Jurkat, Clone E6-1 (cell line): ENCODE results near the gene PHKB.
"Not testable (repeated sequence)": the region's sequence is repeated elsewhere in the genome, so short reads cannot be mapped to it uniquely, and the experiment has no call there.

Source experiments
- DNase-seq: peaks from one replicate; pipeline ENCODE4 v3.0.0-alpha.2; 2011; ENCODE audit warnings: low read depth, low spot score
- H3K4me3 ChIP-seq: 2 replicates; pipeline ENCODE4 v1.5.1; 2011; ENCODE audit warnings: mild to moderate bottlenecking, low read length, control low read depth, moderate library complexity

Gene PHKB

DNA sequence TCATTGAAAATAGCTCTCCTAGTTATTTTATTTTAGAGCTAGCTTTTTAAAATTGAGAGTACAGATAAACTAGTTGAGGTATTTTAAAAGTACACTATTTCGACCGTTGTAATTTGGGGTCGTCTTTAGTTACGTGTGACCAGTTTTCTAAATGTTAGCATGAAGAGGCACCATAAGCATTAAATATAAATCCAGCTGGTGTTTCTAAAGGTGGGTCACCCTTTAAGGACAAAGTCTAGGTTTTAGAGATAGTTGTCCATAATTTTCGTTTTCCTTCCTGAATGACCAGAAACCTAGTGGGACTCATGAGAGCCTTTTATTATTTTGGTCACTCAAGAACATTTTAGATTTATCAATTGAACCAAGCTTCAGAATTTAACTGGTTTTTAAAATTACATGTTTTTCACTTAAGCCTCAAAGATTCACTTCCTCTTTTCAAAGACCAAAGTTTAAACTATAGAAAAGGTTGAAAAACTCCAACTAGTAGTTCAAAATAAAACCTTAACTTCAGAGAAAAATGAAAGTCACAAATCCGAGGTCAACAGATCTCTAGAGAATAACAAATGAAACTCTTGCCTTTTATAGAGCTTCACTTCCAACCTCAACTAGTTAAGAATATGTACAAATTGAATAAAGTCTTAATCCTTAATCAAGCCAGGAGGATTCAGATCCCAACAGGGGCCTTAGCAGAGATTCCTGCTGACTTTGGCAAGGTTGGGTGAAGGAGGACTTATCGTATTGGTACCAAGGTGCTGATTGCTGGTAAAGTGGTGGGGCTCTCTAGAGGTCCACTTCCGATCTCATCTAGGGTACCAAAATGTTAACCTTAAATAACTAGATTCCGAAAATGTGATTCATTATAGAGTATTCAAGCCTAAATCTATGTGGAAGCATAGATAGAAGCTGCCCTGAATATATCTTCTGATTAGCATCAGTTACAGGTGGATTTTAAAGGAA is 32.5 kb downstream of the PHKB start:
- no peak overlapping the region for H3K4me3 ChIP-seq
- no peak for DNase-seq

DNA sequence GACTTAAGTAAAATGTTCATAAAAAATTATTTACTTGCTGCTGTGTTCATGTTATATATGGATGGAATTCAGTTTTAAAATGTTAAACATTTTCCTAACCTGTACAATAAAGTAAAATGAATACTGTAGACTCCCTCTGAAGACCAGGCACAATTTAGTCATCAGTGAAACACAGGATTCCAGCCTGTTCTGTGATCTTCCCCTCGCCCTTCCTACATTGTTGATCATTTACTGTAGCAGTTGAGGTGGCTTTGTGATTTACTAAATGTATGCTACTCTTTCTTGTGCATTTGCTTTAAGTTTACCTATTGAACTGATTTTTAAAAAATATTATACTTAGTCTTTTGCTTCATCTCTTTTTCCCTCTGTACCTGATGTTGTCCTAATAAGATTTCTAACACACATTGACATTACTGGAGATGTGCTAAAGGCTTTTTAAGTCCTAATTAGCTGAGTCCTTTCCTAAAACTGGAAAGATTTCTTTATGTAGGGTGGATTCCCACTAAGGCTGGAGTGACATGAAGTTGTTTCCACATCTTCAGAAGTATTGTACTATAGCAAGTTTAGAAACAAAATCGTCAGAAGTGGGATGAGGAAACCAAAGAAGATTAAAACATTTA is 38.1 kb downstream of the PHKB start:
- no peak overlapping the region for H3K4me3 ChIP-seq
- DNase-seq: no peak

- H3K4me3 ChIP-seq: no peak overlapping the region
Measured at GRCh38 chr16:47499700-47500264, 38.7 kb downstream of the PHKB start.

DNA sequence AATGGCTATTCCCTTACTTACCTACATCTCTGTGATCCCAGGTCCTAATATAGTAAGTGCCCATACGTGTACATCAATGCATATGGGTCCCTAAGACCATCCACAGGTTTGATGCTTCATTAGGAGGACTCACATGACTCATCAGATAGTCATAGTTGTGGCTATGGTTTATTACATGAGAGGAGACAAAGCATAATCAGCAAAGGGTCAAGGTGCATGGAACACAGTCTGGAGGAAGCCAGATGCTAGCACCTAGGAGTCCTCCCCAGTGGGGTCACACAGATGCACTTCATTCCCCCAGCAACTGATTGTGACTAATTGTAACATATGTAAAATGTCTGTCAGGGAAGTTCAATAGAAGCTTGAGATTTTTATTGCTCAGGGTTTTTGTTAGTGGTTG is 42.8 kb downstream of the PHKB start:
- DNase-seq: no peak
- H3K4me3 ChIP-seq: no peak overlapping the region

More at GRCh38 chr16:47499700-47500264, 38.7 kb downstream of the PHKB start:
- DNase-seq: no peak

- no peak for DNase-seq
- H3K4me3 ChIP-seq: no peak overlapping the region
Measured at GRCh38 chr16:47504599-47504998, 43.5 kb downstream of the PHKB start.

GRCh38 chr16:47506800-47507199 is 45.7 kb downstream of the PHKB start:
- H3K4me3 ChIP-seq: no peak overlapping the region
- DNase-seq: no peak

DNA sequence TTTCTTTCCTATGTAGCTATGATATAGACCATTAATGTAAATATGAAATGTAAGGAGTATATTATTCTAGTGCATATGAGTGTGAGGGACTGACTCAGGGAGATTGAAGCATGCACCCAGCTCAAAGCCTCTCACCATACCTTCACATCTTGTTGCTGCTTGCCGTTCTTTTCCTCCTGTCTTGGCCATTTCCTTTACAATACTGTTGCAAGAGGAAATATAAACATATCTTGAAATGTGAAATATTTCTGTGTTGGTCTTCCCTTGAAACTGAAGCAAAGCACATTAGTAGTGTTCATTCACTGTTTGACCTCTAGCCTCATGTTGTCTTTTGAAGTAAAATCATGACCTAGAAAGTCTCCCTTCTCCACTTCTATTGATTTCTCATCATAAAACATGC is 46.6 kb downstream of the PHKB start:
- H3K4me3 ChIP-seq: no peak overlapping the region
- no peak for DNase-seq

- DNase-seq: no peak
- H3K4me3 ChIP-seq: no peak overlapping the region
Measured at GRCh38 chr16:47511882-47512281, 50.8 kb downstream of the PHKB start.

DNA sequence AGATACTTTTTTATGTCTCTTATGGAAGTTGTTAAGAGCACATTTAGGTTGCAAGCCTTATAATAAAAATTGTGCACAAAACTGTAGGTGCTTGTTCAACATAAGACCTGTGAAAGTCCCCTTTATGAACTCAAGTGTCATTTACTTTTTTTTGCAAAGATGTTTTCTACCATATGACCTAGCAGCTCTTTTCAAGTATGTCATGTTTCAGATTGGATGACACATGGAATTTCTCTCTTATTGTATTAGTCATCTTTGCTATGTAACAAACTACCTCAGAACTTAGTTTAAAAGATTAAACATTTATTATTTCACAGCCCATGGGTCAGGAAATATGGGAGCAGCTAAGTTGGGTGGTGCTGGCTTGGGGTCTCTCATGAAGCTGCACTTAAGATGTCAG is 57.9 kb downstream of the PHKB start:
- H3K4me3 ChIP-seq: no peak overlapping the region
- DNase-seq: no peak

GRCh38 chr16:47519546-47519945 is 58.4 kb downstream of the PHKB start:
- no peak overlapping the region for H3K4me3 ChIP-seq
- DNase-seq: no peak

- no peak overlapping the region for H3K4me3 ChIP-seq
- DNase-seq: no peak
Measured at GRCh38 chr16:47519996-47520679, 59.0 kb downstream of the PHKB start.

- no peak overlapping the region for H3K4me3 ChIP-seq
- DNase-seq: peak; percentile 23
Measured at GRCh38 chr16:47523342-47524006, 62.3 kb downstream of the PHKB start.

DNA sequence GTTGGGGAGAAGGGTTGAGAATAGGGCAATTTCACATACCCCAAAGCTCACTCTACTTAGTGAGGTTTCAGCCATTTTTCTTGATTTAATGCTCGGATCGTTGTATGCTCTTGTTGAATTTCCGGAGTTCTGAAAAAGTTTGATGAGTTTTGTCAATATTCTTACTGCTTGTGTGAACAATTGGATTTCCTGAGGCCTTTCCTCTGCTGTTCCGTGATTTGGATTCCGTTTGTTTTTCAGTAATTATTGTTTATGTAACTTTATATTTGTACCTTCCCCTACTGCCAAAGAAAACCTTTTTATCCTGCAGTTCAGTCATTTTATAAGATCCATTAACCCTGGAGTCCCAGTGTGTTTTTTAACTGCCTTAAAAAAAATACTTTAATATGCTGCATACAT is 62.9 kb downstream of the PHKB start:
- H3K4me3 ChIP-seq: no peak overlapping the region
- DNase-seq: no peak

DNA sequence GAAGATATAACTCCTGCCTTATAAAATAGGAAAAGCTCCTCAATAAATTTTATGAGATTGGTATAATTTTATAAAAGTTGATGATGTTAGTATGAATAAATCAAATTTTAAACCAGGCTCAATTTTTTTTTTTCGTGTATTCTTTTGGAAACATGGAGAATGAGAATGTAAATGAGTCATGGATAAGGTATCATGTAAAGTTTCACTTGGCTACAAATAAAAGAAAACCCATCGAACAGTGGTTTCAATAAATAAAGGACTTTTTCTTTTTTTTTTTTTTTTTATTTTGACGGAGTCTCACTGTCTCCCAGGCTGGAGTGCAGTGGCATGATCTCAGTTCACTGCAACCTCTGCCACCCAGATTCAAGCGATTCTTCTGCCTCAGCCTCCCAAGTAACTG is 67.3 kb downstream of the PHKB start:
- DNase-seq: no peak

DNA sequence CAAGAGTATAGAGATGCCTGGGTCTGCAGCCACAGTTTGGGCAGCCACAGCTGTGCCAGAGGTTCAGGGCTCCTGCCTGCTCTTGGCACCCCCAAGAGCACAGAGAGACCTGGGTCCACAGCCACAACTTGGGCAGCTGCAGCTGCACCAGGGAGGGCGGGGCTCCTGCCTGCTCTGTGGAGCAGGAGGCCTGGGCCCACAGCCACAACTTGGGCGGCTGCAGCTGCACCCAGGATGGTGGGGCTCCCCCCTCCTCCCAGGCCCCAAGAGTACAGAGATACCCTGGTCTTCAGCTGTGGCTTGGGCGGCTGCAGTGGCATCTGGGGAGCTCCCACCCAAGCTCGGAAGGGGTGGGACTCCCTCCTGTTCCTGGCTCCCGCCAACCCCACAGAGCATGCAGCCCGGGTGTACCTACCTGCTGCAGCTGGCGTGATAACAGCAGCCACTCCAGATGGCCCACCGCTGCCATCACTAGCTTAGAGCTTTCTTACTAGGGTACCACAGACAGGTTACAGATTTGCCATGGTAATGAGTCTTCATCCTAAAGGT is 72.7 kb downstream of the PHKB start:
- peak; percentile 37 for DNase-seq
- no peak overlapping the region for H3K4me3 ChIP-seq

More for the DNA sequence above, 67.3 kb downstream of the PHKB start:
- no peak overlapping the region for H3K4me3 ChIP-seq

DNA sequence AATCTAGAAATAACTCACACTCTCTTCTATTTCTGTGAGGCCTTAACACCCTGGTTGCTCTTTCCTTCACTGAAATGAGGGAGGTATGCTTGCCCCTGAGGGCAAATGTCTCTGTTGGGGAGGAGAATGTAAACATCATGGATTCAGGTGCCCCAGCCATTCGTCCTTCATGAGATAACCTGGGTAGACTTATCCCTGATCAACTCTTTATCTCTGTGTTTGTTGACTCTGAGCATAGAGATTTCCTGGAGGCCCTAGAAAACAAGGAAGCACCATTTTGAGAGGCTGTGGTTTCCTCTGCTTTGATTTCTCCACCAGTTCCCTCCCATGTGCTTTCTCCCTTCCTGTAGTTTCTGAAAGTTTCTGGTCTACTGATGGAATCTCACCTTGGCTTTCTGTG is 77.3 kb downstream of the PHKB start:
- peak; percentile 9 for DNase-seq
- no peak overlapping the region for H3K4me3 ChIP-seq

- not testable (repeated sequence) for H3K4me3 ChIP-seq, DNase-seq
Measured at GRCh38 chr16:47539707-47540670, 78.9 kb downstream of the PHKB start.

- H3K4me3 ChIP-seq, DNase-seq: not testable (repeated sequence)
Measured at GRCh38 chr16:47541135-47541534, 80.0 kb downstream of the PHKB start.
